Stimulated activated CD8-positive, alpha-beta memory T cell treated with anti-CD3 and anti-CD28 coated beads, Interleukin-2, amount 100 ng/mL, for 48 hours (primary cell): ENCODE data around the gene NT5DC3.
A peak's percentile ranks its signal among the peaks of the same experiment; 100 is the strongest.

Source experiments
- DNase-seq, 2 donors: peaks; one replicate each; pipeline ENCODE4 v3.0.0-alpha.2; 2020; ENCODE audit warnings: low read depth in 2 of 2

Gene NT5DC3

DNA sequence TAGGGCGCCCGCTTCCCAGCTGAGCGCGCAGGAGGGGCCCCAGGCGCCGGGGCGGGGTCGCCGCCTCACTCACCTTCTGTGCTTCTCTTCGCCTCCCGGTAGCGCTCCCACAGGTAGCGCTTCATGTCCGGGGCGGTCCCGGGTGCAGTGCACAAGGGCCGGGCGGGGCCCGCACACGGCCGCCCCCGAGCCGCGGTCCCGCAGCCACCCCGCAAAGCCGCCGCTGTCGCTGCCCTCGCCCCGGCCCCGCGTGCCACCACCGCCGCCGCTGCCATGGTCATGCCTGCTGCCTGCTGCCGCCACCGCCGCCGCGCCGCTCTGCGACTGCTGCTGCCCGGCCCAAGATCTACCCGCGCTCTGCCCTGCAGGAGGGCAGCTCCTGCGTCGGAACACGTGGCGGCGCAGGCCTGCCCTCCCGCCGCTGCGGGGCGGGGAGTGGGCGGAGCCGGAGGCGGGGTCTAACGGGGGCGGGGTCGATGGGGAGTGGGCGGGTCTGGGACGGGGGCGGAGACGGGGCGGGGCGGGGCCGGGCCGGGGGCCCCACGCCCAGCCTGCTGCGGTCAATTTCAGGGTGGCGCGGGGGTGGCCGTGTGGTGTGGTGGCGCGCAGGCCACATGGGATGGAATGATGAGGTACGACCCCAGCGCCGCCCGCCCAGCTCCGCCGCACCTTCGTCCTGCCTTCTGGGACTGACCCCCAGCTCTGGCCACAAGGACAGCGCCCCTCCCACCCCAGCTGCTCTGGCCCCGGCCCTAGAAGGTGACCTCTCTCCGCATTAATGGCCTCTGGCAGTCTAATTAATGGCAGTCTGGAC lies at the start of gene NT5DC3:
Gene NT5DC3 (minus strand): TSS at position 359 of the 814 bp plus-strand sequence. CDS start 78 bp downstream, at position 281.
- peak; percentile 65 to 71 for DNase-seq

DNA sequence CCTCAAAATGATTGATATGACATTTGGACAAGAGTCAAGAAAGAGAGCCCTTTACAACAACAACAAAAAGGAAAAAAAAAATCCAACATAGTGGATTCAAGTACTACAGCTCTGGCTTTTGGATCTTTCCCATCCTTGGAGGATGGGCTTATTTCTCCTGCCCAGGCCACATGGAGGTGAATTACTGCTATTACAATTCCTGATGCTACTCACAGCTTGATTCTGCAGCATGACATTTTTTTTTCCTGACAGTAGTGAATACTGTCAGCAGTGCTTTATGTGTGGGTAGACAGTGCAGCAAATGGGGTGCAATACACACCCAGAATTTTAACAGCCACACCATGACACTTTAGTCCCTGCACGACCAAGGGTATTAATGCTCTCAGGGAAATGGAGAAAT lies 46.7 kb upstream of the NT5DC3 start:
- DNase-seq = no peak

DNA sequence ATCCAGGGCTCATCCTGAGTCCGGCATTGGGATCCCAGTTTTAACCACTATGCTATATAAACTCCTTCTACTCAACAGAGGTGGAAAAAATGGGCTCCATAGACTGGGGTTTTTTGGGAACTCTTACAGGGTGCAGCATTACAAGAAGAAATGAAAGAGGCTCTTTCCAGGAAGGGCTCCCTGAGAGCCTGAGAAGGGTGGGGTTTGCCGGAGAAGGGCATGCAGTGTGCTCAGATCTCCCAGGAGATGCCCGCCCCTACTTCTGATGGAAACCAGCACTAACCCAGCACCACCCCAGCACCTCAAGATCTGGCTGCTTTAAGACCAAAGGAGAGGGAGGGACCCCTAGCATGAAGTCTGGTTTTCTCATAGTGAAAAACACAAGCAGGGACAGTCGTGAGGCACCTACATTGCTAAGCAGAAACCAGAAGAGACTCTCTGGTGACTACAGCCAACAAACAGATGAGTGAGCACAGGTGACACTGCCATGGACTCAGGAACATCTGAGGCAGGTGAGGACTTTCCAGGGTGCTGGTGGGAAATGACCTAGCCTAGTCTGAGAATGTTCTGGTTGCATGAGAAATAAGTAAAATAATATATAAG lies 45.3 kb upstream of the NT5DC3 start:
- DNase-seq = no peak

DNA sequence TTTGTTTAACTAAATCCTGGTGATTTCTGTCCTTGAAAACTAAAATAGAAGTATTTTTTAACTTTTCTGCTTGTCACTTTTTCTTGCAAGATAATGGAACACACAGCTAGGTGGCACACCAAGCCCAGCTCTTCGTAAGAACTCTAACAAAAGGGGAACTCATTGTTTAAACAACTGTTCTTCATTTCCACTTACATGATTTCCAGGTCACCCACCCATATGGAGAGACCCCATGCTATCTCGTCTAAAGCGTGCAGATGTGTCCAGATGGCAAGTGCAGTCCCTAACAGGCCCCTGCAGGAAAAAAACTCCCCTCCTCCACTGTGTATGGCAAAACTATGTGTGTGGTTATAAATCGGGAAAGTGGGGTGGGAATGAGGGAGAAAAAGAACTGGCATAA lies 43.3 kb upstream of the NT5DC3 start:
- DNase-seq = no peak

DNA sequence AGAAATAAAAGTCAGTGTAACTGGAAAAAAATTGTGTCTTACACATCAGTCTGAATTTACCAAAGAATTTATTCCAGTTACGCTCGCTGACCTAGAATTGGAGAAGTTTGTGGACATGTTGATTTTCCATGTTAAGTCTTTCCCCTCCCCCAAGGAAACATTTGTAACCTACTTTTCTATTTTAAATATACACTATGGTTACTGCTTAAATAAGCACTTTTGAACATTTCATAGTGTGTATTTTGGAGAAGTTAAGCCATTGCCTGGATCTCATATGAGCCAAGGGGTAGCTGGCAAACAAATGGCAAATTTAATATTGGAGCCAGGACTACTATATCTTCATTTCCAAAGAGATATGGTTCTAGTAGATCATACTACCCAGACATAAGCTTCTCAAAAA lies 42.9 kb upstream of the NT5DC3 start:
- no peak for DNase-seq

DNA sequence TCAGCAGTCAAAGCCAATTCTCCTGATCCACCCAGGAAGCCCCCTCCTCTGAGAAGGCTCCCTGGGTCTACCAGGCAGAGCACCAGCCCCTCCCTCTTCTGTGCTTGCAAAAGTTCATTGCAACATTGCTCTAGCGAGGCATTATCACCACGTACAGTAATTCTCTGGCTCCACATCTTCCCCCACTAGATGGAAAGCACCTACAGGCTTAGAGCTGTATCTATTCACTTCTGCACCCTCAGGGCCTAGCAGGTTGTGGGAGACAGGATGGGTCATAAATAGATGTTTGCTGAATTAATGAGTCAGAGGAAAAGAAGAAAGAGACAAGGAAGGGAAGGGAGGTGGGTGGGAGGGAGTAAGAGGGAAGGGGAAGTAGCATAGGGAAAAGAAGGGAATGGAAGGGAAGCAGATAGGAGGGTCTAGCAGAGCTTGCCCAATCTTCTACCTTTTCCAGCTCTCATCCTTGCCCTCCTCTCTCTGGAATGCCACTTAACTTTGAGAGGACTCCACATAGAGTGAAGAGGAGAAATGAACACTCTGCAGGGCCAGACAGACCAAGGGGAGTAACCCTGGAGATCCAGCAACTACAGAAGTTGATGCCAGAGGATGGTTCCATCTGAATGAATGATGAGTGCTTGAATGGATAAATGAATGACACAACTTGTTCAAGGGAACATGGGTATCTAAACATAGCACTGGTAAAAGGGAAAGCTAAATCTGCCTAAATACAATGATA lies 42.0 kb upstream of the NT5DC3 start:
- no peak for DNase-seq

DNA sequence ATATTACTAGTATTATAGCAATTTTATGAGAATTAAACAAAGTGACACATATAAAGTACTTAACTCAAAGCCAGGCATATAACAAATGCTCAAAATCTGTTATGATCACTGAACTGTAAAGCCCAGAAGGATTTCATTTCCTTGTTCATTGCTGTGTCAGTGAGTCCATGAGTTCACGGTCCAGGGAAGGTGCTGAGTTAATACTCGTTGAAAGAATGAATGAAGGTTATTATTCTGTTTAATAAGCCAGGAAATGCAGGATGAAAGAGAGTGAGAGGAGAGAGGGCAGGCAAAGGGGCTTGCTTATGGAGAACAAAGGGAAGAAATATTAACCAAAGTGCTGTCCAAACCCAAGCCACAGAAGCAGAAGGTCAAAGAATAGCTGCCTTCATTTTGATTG lies 40.2 kb upstream of the NT5DC3 start:
- no peak for DNase-seq

DNA sequence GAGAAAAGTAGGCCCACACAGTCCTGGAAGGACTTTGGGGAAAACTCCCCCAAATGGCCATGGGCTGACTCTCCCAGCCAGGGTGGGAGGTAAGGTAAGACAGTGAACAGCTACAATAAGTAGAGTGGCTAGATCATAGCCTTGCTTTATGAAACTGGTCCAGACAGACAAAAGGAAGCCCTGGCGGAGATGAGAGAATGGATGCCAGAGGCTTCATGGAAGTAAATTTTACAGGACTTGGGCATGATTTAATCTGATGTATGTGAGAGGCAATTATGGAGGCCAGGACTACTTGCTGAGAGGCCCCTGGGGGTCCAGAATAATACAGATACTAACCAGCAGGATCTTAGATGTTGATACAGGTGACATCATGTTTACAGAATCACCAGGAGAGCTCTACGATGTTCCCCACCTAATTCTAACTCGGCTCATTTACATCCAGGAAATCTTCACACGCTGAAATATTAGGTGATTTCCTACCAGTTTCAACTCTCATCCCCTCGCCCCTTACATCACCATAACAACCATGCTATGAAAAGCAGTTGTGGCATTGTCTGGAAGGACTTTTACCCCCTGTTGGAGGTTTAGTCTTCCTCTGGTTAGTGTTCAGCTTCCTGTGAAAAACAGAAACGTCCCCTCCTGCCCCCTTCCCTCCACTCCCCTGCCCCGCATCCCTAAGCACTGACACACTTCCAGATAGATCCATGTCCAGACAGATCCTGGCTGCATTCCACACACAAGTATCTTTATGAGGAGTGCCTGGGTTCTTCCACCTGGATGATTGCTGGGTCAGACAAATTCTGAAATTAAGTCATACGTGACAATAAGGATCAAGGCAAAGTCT lies 39.5 kb upstream of the NT5DC3 start:
- no peak for DNase-seq

DNA sequence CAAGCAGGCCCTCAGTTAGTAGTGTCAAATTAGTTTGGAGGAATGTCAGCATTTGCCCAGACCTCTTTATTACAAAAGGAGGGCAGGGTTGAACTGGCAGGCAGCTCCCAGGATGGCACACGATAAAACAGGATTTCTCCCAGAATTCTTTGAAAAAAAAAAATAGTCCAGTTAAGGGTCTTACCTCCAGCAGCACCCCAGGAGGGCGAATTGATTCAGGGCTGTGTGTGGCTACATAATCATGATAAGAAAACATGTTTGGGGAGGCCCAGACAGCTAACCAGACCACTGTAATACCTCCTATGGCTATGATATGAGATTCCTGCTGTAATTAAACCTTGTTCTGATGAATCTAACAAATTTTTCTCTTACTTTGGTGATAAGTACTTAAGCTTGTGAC lies 38.8 kb upstream of the NT5DC3 start:
- no peak for DNase-seq

DNA sequence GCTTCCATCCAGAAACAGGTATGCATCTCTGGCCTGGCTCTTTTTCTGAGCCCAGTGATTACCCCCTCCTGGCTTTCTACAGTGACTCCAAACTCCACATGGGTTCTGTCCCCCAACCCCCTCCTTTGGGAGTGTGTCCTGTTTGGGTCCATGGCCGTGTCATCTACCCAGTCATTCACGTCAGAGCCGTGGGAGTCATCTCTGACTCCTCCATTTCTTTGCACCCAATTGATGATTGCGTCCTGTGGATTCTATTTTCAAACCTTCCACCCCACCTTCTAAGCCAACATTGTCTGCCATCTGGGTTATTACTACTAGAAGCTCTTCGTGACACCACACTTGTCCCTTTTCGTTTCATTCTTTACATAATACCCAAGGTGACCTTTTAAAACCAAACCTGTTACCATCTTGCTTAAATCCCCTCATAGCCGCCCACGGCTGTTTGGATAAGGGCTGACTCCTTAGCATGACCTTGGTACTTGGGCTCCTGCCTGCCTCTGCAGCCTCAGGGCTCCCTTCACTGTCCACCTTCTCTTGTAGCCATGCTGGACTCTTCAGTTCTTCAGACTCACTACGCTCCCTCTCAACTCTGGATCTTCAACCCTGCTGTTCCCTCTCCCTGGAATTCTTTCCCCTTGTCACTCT lies 38.1 kb upstream of the NT5DC3 start:
- no peak for DNase-seq

DNA sequence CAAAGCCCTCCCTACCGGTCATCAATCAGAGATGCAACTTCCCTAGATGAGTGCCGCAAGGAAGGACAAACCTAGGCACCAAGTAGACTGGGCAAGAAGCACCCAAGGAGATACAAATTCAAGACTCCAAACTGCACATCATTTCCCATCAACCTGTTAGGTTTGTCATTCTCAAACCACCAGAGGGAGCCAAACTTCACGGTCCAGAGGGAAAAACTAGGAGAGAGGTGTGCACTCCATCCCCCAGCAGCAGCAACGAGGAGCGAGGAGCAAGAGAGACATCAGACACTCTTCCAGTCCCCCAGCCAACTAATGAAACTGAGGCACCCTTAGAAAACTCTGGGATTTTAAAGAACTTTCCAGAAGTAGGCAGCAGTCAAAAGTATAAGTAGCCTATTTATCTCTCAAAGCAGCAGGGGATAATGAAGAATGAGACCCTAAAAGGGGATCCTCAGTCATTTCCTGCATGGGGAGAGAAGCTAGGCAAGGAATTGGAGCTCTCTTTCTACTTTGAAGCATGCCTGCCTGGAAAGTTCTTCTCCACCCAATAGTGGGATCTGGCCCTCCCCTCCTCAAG lies 37.0 kb upstream of the NT5DC3 start:
- DNase-seq = peak; percentile 21 to 30

DNA sequence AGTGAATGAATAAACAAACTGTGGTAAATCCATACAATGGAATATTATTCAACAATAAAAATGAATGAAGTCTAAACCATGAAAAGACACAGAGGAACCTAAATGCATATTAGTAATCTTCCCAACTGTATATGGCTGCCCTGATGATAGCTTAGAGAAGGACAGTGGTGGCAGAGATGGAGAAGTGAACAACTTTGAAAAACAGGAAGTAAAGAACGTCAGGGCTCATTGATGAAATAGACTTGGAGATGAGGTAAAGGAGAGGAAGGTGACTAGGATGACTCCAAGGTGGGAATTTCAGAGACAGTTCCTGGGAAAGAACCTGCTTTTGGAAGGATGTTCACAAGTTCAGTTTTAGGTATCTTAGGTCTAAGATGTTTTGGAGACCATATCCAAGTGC lies 36.3 kb upstream of the NT5DC3 start:
- DNase-seq = no peak

DNA sequence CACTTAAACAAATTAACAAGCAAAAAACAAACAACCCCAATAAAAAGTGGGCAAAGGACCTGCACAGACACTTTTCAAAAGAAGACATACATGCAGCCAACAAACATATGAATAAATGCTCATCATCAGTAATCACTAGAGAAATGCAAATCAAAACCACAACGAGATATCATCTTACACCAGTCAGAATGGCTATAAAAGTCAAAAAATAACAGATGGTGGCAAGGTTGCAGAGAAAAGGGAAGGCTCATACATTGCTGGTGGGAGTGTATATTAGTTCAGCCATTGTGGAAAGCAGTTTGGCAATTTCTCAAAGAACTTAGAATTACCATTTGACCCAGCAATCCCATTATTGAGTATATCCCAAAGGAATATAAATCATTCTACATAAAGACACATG lies 34.6 kb upstream of the NT5DC3 start:
- DNase-seq = no peak

DNA sequence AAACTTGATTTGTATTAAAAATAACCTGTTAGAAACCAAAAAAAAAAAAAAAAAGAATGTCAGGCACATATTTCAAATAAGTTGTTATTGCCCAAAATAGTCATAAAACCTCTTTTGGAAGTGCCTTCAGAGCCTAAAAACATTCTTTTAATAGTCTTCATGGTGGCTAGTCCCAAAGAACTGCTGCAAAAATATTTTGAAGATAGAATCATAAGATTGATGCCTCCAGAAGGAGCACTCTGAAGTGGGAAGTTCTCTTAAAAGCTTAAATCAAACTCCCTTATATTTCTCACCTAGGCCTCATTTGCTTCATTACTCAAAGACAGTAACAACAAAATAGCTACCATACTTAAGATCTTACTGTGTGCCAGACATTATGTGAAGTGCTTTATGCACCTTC lies 27.2 kb upstream of the NT5DC3 start:
- no peak for DNase-seq

DNA sequence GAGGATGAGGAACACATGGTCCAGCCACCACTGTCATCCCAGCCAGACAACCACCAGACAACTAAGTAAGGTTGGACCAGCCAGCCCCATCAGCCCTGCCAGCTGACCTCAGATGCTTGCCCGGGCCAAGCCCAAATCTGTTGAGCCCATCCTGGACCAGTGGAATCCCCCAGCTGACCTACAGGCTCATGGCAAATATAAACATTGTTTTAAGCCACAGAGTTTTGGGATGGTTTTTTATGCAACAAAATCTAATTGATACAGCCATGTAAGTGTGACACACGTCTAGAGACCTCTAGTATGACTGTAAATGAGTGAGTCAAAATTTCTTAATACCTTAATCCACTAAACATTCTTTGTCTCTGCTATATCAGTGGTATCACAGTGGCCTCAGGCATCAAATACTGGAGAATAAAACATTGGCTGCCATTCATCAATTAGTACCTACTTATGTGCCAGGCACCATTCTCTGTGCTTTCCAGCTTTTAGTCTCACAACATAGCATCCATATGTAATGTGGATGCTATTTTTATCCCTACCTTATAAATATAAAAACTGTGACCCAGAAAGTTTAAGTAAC lies 24.2 kb upstream of the NT5DC3 start:
- DNase-seq = no peak

DNA sequence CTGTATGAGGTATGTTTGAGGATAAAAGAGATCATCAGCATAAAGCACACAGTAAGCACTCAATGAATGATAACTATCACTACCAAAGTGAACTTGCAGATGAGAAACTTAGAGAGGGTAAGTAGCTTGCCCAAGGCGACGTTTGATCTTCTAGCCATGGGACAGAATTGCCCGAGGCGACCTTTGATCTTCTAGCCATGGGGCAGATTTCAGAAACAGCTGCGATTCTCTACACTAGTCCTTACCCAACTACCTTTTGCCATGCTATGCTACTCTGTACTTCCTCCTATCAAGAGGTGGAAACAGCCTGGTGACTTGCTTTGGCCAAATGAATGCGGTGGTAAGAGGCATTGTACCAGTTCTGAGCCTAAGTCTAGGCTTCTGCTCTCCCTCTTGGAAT lies 23.7 kb upstream of the NT5DC3 start:
- DNase-seq = no peak

DNA sequence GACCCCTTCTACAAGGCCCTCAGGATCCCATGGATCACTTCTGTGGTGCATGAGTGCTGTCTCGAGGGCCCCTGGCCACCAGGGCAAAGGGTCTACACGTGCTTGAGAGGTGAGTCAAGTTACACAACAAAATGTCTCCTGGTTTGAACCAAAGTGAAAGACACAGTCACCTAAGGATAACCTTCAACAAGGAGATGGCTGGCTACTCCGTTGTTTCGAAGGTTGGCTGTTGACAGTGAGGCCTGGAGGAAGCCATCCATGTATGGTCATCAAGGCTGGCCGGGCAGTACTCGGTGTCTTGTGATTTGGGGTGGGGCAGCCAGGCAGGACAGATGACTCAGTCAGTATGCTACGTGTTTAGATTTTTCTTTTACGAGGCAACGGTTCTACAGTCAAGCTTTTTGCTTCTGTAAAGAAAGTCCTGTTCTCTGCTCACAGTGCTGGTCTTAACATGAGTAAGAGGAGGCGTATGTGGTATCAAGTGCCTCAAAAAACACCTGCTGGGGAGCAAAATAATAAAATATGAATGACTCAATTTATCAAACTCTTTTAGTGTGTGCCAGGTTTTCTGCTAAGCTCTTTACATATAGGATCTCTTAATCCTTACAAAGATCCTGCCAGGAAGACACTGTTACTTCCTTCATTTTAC lies 18.0 kb upstream of the NT5DC3 start:
- no peak for DNase-seq

DNA sequence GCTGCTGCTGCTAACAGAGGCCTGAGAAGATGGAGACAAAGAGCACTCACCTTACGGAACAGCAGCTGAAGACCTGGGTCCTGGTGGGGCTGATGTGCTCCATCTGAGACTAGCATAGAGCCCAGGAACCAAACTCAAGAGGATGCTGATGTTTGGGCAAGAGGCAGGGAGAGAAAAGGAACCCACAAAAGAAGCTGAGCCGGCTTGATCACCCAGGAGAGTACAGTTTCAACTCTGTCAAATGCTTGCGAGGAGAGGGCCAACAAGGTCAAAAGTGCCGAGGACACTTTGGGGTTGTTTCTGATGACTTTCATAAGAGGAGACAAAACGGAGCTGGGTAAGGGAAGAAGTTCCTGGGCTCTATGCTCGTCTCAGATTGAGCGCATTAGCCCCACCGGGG lies 17.3 kb upstream of the NT5DC3 start:
- no peak for DNase-seq

DNA sequence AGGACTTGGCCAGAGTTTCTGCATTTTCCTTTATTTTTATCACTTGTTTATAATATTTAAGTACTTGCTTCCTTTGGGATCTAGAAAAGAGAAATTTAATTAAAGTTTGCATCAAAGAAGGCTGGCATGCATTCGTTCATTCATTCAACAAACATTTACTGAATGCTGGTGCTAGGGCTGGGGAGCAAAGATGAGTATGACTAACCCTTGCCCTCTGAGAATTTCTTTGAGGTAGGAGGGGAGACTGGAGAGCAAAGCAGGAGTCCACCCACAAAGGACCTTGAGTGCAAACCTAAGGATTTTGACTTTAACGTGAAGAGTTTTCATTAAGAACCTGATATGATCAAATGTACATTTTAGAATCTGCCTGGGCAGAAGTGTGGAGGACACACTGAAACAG lies 16.1 kb upstream of the NT5DC3 start:
- DNase-seq = no peak
